NK-92 (cell line): ENCODE measurements around the gene WNT4.
"Not testable (repeated sequence)": the region's sequence is repeated elsewhere in the genome, so short reads cannot be mapped to it uniquely, and the experiment has no call there.

Experiments
- DNase-seq: peaks from one replicate; lab custom pipeline; 2025; ENCODE audit not compliant: unreplicated experiment; lab: John Stamatoyannopoulos, UW

WNT4 gene

DNA sequence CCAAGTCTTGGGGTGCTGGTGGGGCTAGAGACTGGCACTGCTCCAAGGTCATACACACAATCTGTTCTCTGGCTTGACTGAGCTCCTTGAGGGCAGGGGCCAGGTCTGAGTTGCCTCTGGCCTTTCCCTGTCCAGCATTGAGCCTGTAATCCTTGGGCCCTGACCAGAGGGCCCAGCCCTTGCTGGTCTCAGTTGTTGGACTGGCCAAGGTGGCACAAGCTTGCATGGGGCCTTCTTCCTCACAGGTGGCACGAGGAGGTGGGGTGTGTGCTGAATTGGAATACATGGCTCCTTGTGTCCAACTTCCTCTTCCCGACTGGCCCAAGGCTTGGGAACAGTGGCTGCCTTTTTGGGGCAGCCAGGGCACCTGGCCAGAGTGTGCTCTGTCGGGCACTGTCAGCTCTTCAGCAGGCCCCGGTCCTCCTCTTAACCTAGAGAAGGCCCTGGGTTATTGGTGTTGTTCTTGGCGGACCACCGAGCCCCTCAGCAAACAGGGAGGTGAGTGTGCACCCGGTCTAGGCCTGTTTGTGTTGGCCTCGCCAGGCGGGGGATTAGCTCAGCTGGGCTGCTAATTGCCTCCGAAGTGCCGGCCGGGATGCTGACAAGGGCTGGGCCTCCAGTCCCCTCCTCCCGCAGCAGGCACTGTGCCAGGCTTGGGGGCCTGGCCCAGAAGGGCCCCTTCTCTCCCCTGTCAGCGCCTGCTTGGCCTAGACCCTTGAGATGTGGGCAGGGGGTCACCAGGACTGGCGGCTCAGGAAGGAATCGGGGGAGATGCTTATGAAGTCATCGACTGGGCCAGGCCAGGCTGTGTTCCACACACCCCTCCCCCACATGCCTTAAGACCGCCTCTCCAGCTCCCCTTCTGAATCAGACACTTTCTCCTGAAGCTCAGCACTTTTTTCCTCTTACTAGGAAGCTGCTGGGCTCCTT is 28.5 kb downstream of the WNT4 start:
- no peak for DNase-seq

DNA sequence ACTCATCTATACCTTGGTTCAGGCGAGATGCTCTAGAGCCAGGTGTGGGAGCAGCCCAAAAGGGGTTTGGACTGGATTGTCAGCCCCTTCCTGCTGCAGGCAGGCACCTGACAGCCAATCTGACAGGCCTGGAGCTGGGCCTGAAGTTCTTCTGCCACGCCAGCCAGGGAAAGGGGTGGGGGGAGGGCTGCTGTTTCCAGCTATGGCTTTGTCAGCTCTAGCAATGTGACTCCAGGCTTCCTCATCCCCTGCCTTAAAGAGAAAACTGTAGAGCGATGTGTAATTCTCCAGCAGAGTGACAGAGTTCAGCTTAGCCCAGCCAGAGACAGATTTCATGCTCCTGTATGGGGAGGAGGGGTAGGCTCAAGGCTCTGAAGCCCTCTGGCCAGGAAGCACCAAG is 30.3 kb downstream of the WNT4 start:
- no peak for DNase-seq

DNA sequence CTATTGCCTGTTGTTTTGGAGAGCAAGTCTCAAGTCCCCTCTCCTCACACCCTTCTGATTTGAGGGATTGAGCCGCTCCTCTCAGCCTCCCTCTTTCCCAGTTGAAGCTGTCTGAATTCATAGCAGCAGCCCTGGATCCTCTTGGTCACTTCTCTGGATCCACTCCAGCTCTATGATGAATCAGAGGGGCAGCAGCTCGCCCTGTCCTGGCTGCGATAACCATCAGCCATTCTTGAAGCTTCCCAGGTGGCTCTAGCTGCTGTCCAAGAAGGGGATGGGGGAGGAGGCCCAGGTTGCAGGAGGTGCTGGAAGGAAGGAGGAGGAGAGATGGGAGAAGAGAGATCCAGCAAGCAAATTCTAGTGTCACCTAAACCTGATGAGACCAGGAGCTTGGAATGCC is 31.3 kb downstream of the WNT4 start:
- DNase-seq = no peak

DNA sequence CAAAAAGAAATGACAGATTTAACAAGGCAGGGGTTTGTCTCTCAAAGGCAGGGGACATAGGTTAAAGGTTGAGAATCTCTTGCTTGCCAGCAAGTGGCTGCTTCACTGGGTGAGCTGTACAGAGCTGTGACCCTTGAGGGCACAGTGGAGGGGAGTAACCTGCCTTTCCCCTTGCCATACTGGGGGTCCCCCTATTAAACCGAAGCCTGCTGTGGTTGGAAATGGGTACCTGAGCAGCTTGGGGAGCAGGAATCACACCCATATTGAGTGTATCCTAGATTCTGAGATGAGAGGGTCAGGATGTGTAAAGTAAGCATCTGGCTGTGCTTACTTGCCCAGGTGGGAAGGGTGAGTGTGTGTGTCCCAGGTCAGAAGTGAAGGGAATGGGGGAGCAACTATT is 31.8 kb downstream of the WNT4 start:
- no peak for DNase-seq

DNA sequence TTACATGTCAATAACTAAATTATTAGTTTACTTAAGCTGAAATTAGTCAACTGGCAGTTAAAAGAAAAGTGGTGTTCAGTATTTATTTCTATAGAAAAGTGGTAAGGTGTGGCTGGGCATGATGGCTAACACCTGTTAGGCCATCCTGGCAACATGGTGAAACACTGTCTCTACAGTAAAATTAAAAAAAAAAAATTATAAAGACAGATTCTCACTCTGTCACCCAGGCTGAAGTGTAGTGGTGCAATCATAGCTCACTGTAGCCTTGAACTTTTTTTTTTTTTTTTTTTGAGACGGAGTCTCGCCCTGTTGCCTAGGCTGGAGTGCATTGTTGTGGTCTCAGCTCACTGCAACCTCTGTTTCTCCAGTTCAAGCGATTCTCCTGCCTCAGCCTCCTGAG is 32.9 kb downstream of the WNT4 start:
- no peak for DNase-seq

DNA sequence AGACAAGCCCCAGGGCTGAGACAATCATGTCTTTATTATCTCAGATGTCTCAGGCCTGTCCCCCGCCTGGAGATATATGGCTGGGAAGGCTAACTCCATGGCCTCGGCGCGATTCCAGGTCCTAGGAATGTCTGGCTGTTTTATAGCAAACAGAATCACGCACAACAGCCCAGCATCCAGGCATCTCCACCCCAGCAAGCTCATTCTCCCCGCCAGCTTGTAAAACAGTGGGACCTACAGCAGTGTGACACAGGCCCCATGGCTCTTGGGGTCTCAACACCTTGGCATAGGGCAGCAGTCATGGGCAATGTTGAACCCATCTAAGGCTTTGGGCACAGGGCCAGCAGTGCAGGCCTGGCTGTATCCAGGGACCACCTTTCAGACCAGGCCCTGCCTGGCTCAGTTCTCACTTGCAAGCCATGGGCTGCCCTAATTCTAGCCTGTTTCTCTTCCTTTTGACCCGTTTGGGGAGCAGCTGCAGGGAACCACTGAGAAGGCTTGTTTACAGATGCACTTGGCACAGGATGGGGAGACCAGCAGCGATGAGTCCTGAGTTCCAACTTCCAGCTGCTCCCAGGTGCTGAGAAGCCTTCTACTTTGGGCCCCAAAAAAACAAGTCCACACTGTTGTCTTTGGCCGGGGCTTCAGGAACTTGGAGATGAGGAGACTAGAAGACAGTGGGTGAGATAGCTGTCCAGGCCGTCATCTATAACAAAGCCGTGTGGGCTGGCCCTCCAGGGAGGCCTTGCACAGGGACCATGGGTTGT is 34.4 kb downstream of the WNT4 start:
- DNase-seq = no peak

DNA sequence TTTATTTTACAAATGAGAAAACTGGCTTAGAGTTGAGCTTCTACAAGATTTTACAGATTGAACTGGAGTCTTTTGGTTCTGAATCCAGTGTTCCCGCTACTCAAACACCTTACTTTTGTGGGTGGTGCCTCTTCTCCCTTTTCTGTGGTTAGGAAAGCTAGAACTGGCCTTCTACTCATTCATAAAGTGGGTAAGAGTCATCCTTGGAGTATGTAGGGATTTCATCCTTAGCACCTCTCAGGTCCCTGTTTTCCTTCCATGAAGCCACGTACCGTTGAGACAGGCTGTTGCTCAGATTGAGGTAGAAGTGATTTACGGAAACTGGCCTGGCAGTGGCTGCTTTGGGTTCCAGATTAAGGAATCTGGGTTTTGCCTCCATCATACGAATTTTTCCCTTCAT is 35.8 kb downstream of the WNT4 start:
- DNase-seq = no peak

DNA sequence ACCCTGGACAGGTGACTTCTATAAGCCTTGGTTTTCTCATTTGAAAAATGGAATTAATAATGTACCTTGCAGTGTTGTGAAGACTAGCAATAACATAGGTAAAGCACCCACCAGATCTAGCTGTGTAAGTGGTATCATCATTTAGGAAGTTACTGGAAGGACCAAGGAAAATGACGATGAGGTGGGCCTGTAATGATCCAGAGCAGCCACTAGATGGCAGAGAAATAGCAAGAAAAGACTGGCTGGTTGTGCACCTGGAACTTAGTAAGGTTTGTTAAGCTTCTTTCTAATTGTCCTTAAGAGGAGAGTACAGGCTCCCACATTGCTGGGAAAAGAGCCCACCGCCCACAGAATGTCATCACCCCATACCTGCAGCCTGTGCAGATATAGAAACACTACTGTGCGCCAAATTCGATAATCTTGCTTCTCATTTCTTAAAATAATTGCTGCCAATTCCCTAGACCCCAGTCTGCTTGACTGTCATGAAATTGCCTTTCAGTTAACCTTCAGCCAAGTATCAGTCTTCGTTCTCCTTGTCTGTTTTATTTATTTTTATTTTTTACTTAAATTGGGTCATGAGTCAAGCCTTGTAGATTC is 37.2 kb downstream of the WNT4 start:
- no peak for DNase-seq

DNA sequence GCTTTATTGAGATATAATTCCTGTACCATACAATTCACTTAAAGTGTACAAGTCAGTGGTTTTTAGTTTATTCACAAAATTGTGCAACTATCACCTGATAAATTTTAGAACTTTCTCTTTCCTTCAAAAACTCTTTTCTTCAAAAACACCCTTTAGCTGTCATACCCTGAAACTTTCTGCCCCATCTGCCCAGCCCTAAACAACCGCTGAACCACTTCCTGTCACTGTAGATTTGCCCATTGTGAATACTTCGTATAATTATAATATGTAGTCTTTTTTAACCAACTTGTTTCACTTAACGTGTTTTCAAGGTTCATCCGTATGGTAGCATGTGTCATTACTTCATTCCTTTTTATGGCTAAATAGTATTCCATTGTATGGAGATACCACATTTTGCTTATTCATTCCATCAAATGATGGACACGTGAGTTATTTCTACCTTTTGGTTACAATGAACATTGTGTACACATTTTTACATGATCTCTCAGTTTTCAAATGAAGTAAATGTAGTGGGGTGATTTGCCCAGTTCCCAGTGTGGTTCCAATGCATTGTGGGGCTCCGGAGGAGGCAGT is 37.9 kb downstream of the WNT4 start:
- DNase-seq = no peak

DNA sequence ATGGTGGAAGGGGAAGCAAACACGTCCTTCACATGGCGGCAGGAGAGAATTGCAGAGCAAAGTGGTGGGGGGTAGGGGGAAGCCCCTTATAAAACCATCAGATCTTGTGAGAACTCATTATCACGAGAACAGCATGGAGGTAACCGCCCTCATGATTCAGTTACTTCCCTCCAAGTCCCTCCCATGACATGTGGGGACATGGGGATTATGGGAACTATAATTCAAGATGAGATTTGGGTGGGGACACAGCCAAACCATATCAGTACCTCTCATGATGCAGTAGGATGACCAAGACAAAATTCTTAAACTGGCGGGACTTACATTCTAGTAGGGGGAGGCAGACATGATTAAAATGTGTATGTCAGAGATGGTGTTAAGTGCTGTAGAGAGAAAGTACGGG is 38.8 kb downstream of the WNT4 start:
- no peak for DNase-seq

DNA sequence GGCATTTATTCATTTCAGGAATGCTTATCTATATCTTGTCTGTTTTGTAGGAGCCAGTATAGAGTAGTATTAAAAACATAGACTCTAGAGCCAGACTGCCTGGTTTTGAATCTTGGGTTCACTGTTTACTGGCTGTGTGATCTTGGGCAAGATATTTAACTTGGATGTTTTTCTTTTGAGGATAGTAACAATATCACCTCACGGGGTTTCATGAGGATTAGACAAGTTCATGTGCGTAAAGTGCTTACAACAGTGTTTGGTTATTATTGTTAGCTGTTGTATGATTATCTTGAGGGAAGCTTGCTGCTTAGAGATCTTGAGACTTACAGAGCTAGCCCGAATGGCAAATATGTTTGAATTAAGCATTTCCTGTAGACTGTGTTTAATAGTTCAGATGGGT is 40.2 kb downstream of the WNT4 start:
- no peak for DNase-seq

DNA sequence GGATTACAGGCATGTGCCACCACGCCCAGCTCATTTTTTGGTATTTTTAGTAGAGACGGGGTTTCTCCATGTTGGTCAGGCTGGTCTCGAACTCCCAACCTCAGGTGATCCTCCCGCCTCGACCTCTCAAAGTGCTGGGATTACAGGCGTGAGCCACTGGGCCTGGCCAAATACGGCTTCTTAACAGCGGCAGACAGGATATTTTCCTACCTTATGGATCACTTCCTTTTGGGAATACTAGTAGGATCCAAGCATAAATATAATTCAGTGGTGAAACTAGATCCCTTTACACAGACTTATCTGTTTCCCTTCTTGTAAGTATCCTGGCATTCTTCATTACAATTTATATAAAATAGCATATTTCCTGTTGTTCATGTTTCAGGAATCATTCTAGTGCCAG is 40.9 kb downstream of the WNT4 start:
- no peak for DNase-seq

DNA sequence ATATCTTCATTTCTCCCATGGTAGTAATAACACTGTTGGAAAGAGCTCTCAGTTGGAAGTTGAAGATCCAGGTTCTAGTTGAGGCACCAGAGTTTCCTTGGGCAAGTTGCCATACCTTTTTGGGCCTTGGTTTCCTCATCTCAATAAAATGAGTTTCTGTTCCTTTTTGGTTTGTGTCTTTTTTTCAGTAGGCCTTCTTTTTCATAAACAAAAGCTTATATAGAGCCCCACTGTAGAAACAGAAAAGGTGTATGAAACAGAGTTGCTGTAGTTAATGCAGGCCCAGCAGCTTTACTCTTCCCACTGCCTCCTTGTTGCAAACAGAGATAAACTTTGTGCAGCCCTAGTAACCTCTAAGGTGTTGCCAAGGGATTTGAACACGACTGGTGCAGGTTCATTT is 41.7 kb downstream of the WNT4 start:
- no peak for DNase-seq

DNA sequence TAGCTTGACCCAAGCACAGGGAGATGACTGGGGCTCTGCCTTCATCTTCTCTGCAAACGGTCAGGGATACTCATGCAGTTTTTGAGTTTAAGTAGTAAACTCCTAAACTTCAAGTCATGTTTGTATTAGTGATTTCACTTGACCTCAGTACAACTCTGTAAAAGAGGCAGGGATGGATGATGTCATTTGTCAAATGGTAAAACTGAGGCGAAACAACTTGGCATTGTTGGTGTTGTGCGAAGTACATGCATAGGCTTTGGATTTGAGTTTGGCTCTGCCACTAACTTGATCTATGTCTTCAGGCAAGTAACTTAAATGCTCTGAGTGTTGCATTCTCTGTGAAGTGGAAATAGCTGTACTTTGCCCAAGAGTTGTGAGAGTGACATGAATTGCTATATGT is 42.7 kb downstream of the WNT4 start:
- no peak for DNase-seq

DNA sequence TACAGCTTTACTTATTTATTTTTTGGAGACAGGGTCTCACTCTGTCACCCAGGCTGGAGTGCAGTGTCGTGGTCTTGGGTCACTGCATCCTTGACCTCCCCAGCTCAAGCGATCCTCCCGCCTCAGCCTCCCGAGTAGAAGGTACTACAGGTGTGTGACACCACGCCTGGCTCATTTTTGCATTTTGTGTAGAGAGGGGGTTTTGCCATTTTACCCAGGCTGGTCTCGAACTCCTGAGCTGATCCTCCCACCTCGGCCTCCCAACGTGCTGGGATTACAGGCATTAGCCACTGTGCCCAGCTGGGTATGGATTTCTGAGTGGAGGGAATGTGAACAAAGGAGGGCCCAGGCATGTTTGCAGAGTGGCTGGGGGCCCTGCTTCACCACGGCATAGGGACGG is 44.1 kb downstream of the WNT4 start:
- no peak for DNase-seq

DNA sequence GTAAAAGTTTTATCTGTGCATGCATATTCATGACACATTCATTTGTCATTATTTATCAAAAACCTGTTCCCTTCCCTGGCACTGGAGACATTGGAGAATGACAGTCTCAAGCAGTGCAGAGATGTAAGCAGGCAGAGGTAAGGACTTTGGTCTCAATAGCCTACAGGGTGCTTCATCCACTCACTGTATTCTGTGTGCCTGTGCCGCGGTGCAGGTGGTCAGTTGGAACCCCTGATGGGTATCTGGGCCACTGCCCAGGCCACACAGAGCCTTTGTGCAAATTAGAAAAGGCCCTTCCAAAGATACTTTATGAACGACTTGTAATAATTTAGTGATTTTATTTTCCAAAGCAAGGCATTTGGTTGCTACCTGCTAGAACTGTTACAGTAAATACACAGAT is 46.4 kb downstream of the WNT4 start:
- DNase-seq = no peak

DNA sequence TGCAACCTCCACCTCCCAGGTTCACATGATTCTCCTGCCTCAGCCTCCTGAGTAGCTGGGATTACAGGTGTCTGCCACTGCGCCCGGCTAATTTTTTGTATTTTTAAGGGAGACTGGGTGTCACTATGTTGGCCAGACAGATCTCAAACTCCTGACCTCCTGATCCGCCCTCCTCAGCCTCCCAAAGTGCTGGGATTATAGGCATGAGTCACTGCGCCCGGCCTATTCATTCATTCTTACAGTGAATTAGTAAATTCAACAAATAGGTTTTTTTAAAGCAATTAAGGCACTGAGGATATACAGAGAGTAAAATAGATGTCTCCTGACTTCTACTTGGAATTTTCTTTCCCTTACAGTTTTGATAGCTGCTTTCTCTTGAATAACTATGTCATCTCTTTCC is 46.9 kb downstream of the WNT4 start:
- no peak for DNase-seq

DNA sequence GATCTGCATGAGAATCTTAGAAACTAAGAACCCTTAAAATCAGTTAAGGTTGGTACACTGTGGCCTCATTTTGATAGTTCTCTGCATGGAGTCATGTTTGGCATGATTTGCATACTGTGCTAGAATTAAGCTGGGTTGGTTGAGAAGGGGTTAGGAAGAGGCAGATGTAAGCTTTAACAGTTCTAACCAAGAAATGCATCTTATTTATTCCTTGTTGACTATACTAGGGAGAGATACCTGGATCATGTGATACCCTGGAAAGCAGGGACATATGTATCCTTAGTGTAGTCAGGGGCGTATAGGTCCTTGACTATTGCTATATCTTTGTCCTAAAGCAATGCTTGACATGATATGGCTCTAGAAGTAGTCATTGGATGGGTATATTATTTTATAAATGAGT is 49.4 kb downstream of the WNT4 start:
- no peak for DNase-seq

DNA sequence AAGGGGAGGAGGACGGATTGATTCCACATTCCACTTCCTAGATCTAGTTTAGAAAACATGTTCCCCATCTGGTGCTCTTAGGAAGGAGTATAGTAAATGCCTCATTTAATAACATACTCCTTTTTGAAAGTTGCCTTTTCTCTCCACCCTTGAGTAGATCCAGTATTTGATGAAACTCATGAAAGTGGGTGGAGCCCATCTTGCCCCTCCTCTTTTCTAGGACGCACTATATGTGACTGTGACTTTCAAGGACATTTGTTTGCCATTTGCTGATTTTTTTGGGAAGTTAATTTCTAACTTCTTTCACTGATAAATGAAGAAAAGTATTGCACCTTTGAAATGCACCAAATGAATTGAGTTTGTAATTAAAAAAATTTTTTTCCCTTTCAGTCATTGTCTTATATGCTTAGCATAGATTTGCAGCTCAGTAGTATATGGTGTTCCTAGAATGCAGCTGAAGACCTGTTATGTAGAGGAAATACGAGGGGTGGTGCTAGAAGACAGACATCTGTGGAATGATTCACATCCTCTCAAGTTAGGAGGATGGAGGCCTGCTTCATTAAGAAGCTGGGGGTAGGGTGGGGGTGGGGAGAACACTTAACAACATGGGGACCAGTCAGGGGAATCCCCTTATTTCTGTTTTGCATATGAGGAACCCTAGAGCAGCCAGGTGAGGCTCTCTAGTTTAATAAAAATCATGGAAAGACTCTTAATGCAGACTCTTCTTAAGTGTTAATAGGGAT is 50.7 kb downstream of the WNT4 start:
- not testable (repeated sequence) for DNase-seq

DNA sequence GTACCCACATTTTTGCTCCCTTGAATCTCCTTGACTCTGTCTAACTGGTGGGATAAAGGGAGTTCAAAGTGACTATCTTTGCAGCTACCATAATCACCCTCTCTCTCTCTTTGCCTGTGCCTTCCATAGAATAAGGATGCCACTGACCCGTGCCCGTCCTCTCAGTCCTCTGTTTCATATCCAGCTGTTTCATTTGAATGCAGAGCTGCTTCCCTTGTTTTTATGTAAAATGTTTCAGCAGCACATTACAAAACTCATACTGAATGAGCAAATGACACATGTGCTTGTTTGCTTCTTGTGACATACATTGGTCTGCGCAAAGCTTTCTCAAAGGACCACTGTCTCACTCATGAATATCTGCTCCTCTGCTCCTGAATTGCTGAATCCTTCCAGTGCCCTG is 52.0 kb downstream of the WNT4 start:
- no peak for DNase-seq

DNA sequence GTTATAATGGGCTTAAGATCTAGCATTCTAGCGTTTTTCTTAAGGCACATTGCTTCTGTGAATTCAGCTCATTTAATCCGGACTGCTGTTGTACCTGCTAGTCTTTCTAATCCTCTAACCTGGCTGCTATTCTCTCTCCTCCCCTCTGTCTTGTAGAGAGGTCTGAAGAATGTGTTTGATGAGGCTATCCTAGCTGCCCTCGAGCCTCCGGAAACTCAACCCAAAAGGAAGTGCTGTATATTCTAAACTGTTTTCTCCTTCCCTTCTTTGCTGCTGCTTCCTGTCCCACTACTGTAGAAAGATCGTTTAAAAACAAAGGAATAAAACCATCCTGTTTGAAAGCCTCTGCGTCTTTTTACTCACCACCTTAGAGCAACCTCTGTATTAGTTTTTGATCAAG is 53.1 kb downstream of the WNT4 start:
- DNase-seq = no peak
